Liver (tissue), 3 donors: ENCODE data around the gene FOLR1.

ENCODE experiments used
- GABPA ChIP-seq, 2 donors: IDR thresholded peaks in 1 of 2; conservative IDR thresholded peaks in 1 of 2; 2 replicates each; pipeline ENCODE4 v1.6.1; 2016; ENCODE audit warnings: antibody characterized with exemption in 2 of 2, mild to moderate bottlenecking in 1 of 2, moderate library complexity in 1 of 2
- JUND ChIP-seq, 2 donors: IDR thresholded peaks; 2 replicates each; pipeline ENCODE4 v1.6.1; 2016; ENCODE audit warnings: antibody characterized with exemption in 2 of 2
- RAD21 ChIP-seq, 2 donors: IDR thresholded peaks; 2 replicates each; pipeline ENCODE4 v1.6.1; 2016; ENCODE audit warnings: antibody characterized with exemption in 2 of 2, mild to moderate bottlenecking in 2 of 2
- SP1 ChIP-seq: IDR thresholded peaks from 2 replicates; pipeline ENCODE4 v1.6.1; 2018; ENCODE audit warnings: antibody characterized with exemption, mild to moderate bottlenecking
- TAF1 ChIP-seq: conservative IDR thresholded peaks from 2 replicates; pipeline ENCODE4 v1.6.1; 2016; ENCODE audit warnings: antibody characterized with exemption, mild to moderate bottlenecking
- YY1 ChIP-seq: IDR thresholded peaks from 2 replicates; pipeline ENCODE4 v1.6.1; 2016; ENCODE audit warnings: antibody characterized with exemption, mild to moderate bottlenecking
- TF ChIP-seq, protein P1 (sequence below): fragments of 150-350 bp; IDR thresholded peaks from 2 replicates; pipeline ENCODE4 v1.5.1; 2017; ENCODE audit warnings: improper control_type of control experiment, low read depth, low read length; ENCODE audit not compliant: missing input control
- TF ChIP-seq, protein P2 (sequence below): IDR thresholded peaks from 2 replicates; pipeline ENCODE4 v1.6.1; 2016; ENCODE audit warnings: antibody characterized with exemption, mild to moderate bottlenecking
- donor health status: healthy.
- donor health status: healthy.

DNA sequence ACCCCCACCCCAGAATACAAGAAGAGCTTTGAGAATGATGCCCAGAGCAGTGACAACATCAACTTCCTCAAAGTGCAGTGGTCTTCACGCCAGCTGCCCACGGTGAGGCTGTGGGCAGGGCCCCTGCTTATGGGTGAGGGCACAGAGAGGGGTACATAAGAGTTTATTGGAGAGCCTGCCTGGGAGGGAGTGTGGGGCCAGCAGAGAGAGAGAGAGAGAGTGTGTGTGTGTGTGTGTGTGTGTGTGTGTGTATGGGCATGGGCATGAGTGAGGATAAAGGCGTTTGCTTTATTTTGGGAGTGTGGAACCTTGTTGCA is 42.5 kb downstream of the FOLR1 start:
- TF ChIP-seq, protein P1, sequence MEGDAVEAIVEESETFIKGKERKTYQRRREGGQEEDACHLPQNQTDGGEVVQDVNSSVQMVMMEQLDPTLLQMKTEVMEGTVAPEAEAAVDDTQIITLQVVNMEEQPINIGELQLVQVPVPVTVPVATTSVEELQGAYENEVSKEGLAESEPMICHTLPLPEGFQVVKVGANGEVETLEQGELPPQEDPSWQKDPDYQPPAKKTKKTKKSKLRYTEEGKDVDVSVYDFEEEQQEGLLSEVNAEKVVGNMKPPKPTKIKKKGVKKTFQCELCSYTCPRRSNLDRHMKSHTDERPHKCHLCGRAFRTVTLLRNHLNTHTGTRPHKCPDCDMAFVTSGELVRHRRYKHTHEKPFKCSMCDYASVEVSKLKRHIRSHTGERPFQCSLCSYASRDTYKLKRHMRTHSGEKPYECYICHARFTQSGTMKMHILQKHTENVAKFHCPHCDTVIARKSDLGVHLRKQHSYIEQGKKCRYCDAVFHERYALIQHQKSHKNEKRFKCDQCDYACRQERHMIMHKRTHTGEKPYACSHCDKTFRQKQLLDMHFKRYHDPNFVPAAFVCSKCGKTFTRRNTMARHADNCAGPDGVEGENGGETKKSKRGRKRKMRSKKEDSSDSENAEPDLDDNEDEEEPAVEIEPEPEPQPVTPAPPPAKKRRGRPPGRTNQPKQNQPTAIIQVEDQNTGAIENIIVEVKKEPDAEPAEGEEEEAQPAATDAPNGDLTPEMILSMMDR, result no peak
- TF ChIP-seq, protein P2, sequence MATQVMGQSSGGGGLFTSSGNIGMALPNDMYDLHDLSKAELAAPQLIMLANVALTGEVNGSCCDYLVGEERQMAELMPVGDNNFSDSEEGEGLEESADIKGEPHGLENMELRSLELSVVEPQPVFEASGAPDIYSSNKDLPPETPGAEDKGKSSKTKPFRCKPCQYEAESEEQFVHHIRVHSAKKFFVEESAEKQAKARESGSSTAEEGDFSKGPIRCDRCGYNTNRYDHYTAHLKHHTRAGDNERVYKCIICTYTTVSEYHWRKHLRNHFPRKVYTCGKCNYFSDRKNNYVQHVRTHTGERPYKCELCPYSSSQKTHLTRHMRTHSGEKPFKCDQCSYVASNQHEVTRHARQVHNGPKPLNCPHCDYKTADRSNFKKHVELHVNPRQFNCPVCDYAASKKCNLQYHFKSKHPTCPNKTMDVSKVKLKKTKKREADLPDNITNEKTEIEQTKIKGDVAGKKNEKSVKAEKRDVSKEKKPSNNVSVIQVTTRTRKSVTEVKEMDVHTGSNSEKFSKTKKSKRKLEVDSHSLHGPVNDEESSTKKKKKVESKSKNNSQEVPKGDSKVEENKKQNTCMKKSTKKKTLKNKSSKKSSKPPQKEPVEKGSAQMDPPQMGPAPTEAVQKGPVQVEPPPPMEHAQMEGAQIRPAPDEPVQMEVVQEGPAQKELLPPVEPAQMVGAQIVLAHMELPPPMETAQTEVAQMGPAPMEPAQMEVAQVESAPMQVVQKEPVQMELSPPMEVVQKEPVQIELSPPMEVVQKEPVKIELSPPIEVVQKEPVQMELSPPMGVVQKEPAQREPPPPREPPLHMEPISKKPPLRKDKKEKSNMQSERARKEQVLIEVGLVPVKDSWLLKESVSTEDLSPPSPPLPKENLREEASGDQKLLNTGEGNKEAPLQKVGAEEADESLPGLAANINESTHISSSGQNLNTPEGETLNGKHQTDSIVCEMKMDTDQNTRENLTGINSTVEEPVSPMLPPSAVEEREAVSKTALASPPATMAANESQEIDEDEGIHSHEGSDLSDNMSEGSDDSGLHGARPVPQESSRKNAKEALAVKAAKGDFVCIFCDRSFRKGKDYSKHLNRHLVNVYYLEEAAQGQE, result no peak
- TF ChIP-seq RAD21 (IDR thresholded peaks at IDR 0.05) (no peak), SP1 (no peak), GABPA (IDR thresholded peaks at IDR 0.05 in 1 of 2, conservative IDR thresholded peaks at IDR 0.05 in 1 of 2) (no peak), JUND (IDR thresholded peaks at IDR 0.05) (no peak), TAF1 (no peak), YY1 (no peak)
